ENCODE measurements around the gene SPPL3.

The SPPL3 gene

DNA sequence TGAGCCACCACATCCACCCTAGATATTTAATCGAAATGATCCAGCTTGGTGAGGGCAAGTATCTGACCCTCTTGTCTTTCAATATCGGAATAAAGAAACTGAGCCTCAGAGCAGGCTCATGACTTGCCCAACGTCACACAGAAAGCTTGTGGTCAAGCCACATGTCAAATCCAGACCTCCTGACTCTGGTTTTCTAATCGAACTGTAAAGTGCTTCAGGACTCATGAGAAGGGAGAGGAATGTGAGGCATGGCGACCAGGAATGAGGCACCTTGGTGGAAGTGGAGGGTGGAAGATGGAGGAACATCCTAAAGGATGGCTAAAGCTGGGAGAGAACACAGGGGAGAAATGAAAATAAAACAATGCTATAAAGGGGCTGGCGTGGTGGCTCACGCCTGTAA is 27.9 kb upstream of the SPPL3 start:
- TF ChIP-seq, protein P1, sequence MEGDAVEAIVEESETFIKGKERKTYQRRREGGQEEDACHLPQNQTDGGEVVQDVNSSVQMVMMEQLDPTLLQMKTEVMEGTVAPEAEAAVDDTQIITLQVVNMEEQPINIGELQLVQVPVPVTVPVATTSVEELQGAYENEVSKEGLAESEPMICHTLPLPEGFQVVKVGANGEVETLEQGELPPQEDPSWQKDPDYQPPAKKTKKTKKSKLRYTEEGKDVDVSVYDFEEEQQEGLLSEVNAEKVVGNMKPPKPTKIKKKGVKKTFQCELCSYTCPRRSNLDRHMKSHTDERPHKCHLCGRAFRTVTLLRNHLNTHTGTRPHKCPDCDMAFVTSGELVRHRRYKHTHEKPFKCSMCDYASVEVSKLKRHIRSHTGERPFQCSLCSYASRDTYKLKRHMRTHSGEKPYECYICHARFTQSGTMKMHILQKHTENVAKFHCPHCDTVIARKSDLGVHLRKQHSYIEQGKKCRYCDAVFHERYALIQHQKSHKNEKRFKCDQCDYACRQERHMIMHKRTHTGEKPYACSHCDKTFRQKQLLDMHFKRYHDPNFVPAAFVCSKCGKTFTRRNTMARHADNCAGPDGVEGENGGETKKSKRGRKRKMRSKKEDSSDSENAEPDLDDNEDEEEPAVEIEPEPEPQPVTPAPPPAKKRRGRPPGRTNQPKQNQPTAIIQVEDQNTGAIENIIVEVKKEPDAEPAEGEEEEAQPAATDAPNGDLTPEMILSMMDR (IDR thresholded peaks at IDR 0.05; ENCODE audit: low read length, missing control alignments) = no peak
- DNase-seq (ENCODE audit: low read depth) = no peak
- H3K4me3 ChIP-seq (replicated peaks; ENCODE audit: low read depth, low read length) = no peak overlapping the region

DNA sequence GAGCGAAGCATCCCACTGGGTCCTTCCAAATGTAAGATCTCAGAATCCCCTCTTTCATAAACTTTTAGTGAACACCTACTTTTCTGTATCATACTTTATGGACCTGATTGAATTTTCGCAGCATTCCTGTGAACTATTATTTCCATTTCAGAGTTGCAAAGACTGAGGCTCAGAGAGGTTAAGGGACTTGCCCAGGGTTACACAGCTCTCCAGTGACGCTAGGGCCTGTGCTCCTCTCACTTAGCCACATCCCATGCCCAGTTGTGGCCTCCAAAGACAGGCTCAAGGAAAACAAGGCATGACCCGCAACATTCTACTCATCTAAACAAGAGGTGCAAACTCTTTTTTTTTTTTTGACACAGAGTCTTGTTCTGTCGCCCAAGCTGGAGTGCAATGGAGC is 25.9 kb upstream of the SPPL3 start:
- DNase-seq (ENCODE audit: low read depth) = no peak
- no peak overlapping the region for H3K4me3 ChIP-seq (replicated peaks; ENCODE audit: low read depth, low read length)
- TF ChIP-seq, protein P1 (IDR thresholded peaks at IDR 0.05; ENCODE audit: low read length, missing control alignments) = no peak

DNA sequence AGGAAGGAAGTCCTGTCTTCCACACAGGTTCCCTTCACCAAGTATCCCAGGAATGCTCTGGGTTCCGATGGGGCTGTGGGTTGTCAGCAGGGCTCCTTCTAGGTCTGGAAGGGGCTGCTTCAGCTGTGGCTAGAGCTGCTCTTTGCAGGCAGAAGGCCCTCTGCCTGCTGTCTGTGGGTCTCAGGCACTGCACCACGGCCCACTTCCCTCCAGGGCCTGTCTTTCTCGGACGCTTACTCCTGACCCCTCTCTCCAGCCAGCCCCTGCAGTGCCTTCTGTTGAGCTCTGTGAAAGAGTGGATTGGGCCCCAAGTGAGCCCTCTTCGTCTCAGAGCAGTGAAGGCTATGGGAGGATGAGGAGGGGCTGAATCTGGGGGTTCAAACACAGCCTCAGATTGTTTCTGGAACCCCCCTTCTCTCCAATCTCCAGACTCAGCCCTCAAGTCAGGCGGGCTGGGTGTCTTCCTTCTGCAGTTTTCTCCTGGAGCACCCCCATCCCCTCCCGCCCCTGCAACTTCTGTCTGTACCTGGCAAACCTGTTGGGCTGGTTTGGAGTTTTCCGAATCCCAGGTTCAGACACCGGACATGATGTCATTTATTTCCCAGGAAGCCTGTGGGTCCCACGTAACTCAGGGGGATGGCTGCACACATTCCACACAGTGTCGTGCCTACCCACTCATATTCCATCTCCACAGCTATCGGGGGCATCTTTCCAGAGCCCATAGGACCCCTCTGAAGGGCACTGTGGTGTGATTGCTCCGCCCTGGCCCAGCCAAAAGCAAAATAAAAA is 24.9 kb upstream of the SPPL3 start:
- TF ChIP-seq, protein P1 (IDR thresholded peaks at IDR 0.05; ENCODE audit: low read length, missing control alignments) = no peak
- no peak overlapping the region for H3K4me3 ChIP-seq (replicated peaks; ENCODE audit: low read depth, low read length)
- no peak for DNase-seq (ENCODE audit: low read depth)

DNA sequence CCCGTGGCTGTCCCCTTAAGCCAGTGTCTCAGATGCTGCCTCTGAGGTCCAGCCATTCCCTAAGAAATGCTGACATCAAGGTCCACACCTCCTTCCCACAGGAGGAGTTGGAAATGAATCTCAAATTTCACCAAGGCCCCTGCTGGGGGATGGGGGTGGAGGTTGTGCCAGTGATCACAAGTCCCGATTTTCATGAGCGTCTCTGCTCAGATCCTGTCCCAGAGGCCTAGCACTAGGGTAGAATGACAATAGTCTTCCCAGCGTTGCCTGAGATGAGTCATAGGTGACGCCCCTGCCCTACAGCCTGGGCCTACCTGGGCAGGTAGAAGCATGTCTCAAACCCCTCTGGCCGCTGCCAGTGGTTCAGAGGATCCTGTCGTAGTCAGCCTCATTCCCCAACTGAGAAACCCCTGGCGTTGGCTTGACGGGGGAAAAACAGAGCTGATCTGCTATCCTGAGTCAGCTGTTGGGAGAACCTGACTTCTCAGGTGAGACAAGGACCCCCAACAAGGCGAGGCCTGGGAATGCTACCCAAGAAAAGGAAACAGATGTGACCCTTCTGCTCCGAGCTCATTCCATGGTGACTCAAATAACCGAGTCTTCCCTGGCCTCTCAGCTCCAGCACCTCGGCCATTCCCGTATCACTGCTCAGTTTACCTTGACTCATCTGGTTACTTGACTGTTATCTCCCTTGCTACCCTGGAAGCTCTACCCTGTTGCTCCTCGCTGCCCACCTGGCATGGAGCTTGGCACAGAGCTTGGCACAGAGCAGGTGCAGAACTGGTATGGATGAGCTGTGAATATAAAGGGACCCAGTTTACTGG is 21.8 kb upstream of the SPPL3 start:
- no peak overlapping the region for H3K4me3 ChIP-seq (replicated peaks; ENCODE audit: low read depth, low read length)
- TF ChIP-seq, protein P1 (IDR thresholded peaks at IDR 0.05; ENCODE audit: low read length, missing control alignments) = no peak
- DNase-seq (ENCODE audit: low read depth) = no peak

DNA sequence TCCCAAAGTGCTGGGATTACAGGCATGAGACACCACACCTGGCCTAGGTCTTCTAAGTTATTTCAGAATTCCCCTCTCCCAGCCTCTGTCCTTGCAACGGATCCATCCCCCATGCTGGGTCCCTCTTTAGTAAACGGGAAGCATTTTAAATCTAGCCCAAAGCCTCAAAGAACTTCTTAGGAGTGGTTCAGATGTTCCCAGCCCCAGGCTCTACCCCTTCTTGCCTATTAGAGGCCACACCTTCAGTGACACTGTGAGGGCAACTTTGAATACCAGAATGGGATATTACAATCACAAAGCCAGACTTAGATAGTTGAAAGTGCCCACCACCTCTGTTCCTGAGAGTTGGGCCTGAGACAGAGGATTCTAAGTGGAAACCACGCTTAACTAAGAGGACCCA is 18.1 kb upstream of the SPPL3 start:
- TF ChIP-seq, protein P1 (IDR thresholded peaks at IDR 0.05; ENCODE audit: low read length, missing control alignments) = no peak
- DNase-seq (ENCODE audit: low read depth) = no peak
- H3K4me3 ChIP-seq (replicated peaks; ENCODE audit: low read depth, low read length) = no peak overlapping the region

DNA sequence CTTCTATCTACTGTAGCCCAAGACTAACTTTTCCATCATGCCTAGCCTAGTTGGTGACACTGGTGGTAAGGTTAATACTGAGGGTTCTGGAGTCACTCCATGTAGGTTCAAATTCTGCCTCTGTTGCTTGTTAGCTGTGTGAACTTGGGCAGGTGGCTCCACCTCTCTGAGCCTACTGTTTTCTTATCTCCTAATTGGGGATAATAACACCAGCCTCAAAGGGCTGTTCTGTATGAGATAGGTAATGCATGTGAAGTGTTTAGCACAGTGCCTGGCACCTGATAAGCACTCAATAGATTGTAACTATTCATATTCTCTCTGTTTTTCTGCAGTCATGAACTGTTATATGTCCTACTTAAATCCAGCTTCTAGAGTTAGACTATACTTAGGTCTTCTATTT is 17.5 kb upstream of the SPPL3 start:
- TF ChIP-seq, protein P1 (IDR thresholded peaks at IDR 0.05; ENCODE audit: low read length, missing control alignments) = no peak

More for the DNA sequence above, 17.5 kb upstream of the SPPL3 start:
- H3K4me3 ChIP-seq (replicated peaks; ENCODE audit: low read depth, low read length) = no peak overlapping the region
- no peak for DNase-seq (ENCODE audit: low read depth)

Measured in fibroblast of pulmonary artery (primary cell).